NCI-H2227 treated with DMSO at 0.1 percent for 48 hours (cell line): ENCODE results near the gene ACKR2.

ENCODE experiments used
- DNase-seq: peaks from one replicate; lab custom pipeline; 2025; lab: John Stamatoyannopoulos, UW

Gene ACKR2

GRCh38 chr3:42809202-42809601 lies at the start of gene ACKR2:
TSS of gene ACKR2 (plus strand) at chr3:42809445. CDS start at chr3:42864503, 55,058 bp downstream.
- DNase-seq: no peak

GRCh38 chr3:42762046-42762724 lies 47.1 kb upstream of the ACKR2 start:
- no peak for DNase-seq

- no peak for DNase-seq
Observed at GRCh38 chr3:42763021-42763420, 46.2 kb upstream of the ACKR2 start.

- DNase-seq: no peak
Observed at GRCh38 chr3:42764115-42764514, 45.1 kb upstream of the ACKR2 start.

GRCh38 chr3:42764561-42765295 lies 44.5 kb upstream of the ACKR2 start:
- no peak for DNase-seq

GRCh38 chr3:42769477-42770131 lies 39.6 kb upstream of the ACKR2 start:
- DNase-seq: no peak

- DNase-seq: no peak
Observed at GRCh38 chr3:42771271-42771670, 38.0 kb upstream of the ACKR2 start.

GRCh38 chr3:42772670-42773408 lies 36.4 kb upstream of the ACKR2 start, which contains the start of gene CCDC13:
TSS of gene CCDC13 (minus strand) at chr3:42773253. CDS start at chr3:42758345, 14,908 bp downstream.
- DNase-seq: peak; percentile 83

GRCh38 chr3:42773409-42773751 lies 35.9 kb upstream of the ACKR2 start:
- no peak for DNase-seq

- no peak for DNase-seq
Observed at GRCh38 chr3:42778644-42779043, 30.6 kb upstream of the ACKR2 start.

- no peak for DNase-seq
Observed at GRCh38 chr3:42780398-42780797, 28.8 kb upstream of the ACKR2 start.

GRCh38 chr3:42780892-42781700 lies 28.1 kb upstream of the ACKR2 start:
- DNase-seq: peak; percentile 54

- no peak for DNase-seq
Observed at GRCh38 chr3:42786212-42786611, 23.0 kb upstream of the ACKR2 start.

GRCh38 chr3:42786631-42787030 lies 22.6 kb upstream of the ACKR2 start:
- DNase-seq: no peak

GRCh38 chr3:42790714-42791229 lies 18.5 kb upstream of the ACKR2 start:
- peak; percentile 4 for DNase-seq

GRCh38 chr3:42795621-42796181 lies 13.5 kb upstream of the ACKR2 start:
- no peak for DNase-seq

- no peak for DNase-seq
Observed at GRCh38 chr3:42796332-42796885, 12.8 kb upstream of the ACKR2 start.

- DNase-seq: no peak
Observed at GRCh38 chr3:42799376-42799775, 9.9 kb upstream of the ACKR2 start.

- no peak for DNase-seq
Observed at GRCh38 chr3:42800251-42800650, 9.0 kb upstream of the ACKR2 start.

GRCh38 chr3:42801048-42801620 lies 8.1 kb upstream of the ACKR2 start:
- DNase-seq: no peak
